ENCODE results near the gene TCOF1. TPM values are rescaled to one million over a fixed set of nuclear protein-coding genes. Genes with fewer than 3 reads are reported as not detected.

The TCOF1 gene
- total RNA-seq, 1 donor from 2014 or later, result 19.0 TPM

DNA sequence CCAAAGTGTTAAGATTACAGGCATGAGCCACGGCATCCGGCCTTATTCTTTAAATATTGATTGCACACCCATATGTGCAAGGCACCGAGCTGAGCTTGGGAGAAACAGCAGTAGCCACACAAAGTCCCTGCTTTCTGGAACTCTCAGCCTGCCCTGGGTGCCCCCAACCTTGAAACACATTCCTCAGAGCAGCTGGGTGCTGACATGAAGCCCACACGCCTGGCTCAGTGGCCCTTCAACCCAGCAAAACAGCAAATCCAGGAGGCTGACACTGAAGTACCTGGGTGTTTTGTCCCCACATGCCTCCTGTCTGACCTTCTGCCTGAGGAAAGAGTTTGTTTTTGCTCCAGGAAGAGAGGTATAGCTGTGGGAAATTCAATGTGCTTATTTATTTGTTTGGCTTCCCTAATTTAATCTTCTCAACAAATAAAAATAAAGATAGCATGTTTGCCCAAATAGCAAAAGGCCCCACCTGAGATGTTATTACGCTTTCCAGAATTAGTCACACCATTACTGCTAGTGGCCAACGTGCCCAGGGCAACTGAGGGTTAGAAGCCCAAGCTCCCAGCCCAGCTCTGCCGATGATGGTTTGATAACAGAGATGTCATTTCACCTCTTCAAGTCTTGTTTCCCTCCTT lies 13.4 kb upstream of the TCOF1 start:
- Mint-ChIP-seq H3K36me3 (ENCODE audit: low read depth) (no peaks in the 10 kb centered on the region), H3K27me3 (ENCODE audit: low read depth) (no peaks in the 10 kb centered on the region), H3K27ac (ENCODE audit: unreplicated experiment) (no peak overlapping the region), H3K9me3 (ENCODE audit: low read depth) (no peaks in the 10 kb centered on the region), H3K4me3 (ENCODE audit: unreplicated experiment) (no peak overlapping the region), H3K4me1 (ENCODE audit: low read depth) (no peaks in the 10 kb centered on the region)
- TF ChIP-seq, protein P1, sequence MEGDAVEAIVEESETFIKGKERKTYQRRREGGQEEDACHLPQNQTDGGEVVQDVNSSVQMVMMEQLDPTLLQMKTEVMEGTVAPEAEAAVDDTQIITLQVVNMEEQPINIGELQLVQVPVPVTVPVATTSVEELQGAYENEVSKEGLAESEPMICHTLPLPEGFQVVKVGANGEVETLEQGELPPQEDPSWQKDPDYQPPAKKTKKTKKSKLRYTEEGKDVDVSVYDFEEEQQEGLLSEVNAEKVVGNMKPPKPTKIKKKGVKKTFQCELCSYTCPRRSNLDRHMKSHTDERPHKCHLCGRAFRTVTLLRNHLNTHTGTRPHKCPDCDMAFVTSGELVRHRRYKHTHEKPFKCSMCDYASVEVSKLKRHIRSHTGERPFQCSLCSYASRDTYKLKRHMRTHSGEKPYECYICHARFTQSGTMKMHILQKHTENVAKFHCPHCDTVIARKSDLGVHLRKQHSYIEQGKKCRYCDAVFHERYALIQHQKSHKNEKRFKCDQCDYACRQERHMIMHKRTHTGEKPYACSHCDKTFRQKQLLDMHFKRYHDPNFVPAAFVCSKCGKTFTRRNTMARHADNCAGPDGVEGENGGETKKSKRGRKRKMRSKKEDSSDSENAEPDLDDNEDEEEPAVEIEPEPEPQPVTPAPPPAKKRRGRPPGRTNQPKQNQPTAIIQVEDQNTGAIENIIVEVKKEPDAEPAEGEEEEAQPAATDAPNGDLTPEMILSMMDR (IDR thresholded peaks at IDR 0.05), result no peak
- no peak for DNase-seq (ENCODE audit: low spot score)

DNA sequence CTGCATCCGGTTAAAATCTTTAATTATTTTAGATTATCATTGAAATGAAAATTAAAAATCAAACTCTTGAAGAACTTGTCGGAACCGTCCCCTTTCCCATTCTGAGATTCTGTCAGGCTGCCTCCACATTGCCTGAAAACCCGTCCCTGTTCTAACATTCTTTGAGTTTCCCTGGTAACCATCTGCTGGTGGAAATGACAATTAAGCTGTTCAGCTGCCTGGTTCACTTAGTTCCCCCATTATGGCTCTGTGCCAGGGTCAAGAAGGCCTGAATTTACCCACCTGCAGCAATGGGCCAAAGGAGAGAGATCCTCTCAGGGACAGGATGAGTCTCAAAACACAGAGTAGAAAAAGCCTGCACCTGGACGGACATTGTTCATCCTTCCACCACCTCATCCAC lies 11.8 kb upstream of the TCOF1 start:
- H3K36me3 Mint-ChIP-seq (ENCODE audit: low read depth), result no peaks in the 10 kb centered on the region
- DNase-seq (ENCODE audit: low spot score), result no peak
- H3K4me3 Mint-ChIP-seq (ENCODE audit: unreplicated experiment), result no peak overlapping the region
- TF ChIP-seq, protein P1 (IDR thresholded peaks at IDR 0.05), result no peak
- peaks cover 2% of the 10 kb centered on the region for H3K4me1 Mint-ChIP-seq (ENCODE audit: low read depth)
- H3K27ac Mint-ChIP-seq (ENCODE audit: unreplicated experiment), result no peak overlapping the region
- H3K27me3 Mint-ChIP-seq (ENCODE audit: low read depth), result no peaks in the 10 kb centered on the region
- H3K9me3 Mint-ChIP-seq (ENCODE audit: low read depth), result no peaks in the 10 kb centered on the region

DNA sequence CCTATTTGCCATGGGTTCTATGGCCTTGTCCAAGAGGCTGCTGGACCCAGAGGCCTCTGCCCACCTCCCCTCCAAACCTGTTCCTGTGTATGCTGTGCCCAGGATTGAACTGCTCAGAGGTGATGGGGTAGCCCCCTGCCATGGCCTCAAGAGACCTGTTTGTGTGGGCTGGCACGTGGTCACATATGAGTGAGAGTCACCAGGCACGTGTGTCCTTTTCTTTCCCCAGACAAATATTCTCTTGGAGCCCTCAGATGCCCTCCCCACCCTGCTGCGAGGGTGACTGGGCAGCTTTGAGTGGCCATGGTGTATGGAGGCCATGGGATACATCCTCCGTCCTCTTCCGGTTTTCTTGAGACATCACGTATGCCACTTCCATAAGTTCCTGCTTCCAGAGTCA lies 10.9 kb upstream of the TCOF1 start:
- H3K27me3 Mint-ChIP-seq (ENCODE audit: low read depth), result no peaks in the 10 kb centered on the region
- no peak overlapping the region for H3K4me3 Mint-ChIP-seq (ENCODE audit: unreplicated experiment)
- TF ChIP-seq, protein P1 (IDR thresholded peaks at IDR 0.05), result no peak
- DNase-seq (ENCODE audit: low spot score), result no peak
- H3K4me1 Mint-ChIP-seq (ENCODE audit: low read depth), result peaks cover 4% of the 10 kb centered on the region
- H3K36me3 Mint-ChIP-seq (ENCODE audit: low read depth), result no peaks in the 10 kb centered on the region
- H3K9me3 Mint-ChIP-seq (ENCODE audit: low read depth), result no peaks in the 10 kb centered on the region
- H3K27ac Mint-ChIP-seq (ENCODE audit: unreplicated experiment), result no peak overlapping the region

DNA sequence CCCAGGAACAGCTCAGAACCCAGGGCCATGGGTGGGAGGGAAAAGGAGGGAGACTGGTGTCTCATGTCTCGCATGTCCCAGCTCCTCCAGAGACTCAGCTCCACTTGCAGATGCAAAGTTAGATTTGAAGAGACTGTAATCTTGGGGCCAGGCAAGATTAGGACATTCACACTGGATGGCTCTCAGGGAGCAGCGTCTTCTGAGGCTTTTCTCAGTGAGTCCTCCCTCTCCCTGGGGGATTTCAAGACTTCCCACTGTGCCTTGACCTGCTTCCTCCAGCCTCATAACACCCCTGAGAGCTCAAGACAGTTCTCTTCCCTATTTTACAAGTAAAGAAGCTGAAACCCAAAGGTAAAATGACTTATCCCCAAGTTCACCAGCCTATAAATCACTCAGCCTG lies 10.5 kb upstream of the TCOF1 start:
- TF ChIP-seq, protein P1 (IDR thresholded peaks at IDR 0.05), result no peak
- Mint-ChIP-seq H3K4me1 (ENCODE audit: low read depth) (peaks cover 4% of the 10 kb centered on the region), H3K4me3 (ENCODE audit: unreplicated experiment) (no peak overlapping the region), H3K9me3 (ENCODE audit: low read depth) (no peaks in the 10 kb centered on the region), H3K27me3 (ENCODE audit: low read depth) (no peaks in the 10 kb centered on the region), H3K36me3 (ENCODE audit: low read depth) (no peaks in the 10 kb centered on the region), H3K27ac (ENCODE audit: unreplicated experiment) (no peak overlapping the region)
- no peak for DNase-seq (ENCODE audit: low spot score)

DNA sequence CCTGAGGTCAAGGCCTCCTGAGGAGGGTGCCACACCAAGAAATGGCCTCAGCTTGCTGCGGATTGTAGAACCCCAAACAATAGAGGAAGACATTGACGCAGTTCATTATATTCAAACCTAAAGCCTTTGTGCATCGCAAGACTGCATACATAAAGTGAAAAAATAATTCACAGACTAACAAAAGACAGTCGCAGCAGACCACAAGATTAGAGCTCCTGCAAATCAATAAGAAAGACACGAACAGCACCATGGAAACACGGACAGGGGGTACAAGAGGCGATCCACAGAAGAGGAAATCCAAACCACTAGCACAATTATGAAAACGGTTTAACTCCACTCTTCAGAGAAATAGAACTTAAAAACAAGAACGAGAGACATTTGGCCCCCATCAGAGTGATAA lies 10.0 kb upstream of the TCOF1 start:
- H3K27me3 Mint-ChIP-seq (ENCODE audit: low read depth), result no peaks in the 10 kb centered on the region
- H3K4me1 Mint-ChIP-seq (ENCODE audit: low read depth), result peaks cover 4% of the 10 kb centered on the region

More for the DNA sequence above, 10.0 kb upstream of the TCOF1 start:
- Mint-ChIP-seq H3K4me3 (ENCODE audit: unreplicated experiment) (no peak overlapping the region), H3K27ac (ENCODE audit: unreplicated experiment) (no peak overlapping the region), H3K36me3 (ENCODE audit: low read depth) (no peaks in the 10 kb centered on the region), H3K9me3 (ENCODE audit: low read depth) (no peaks in the 10 kb centered on the region)
- no peak for DNase-seq (ENCODE audit: low spot score)
- TF ChIP-seq, protein P1 (IDR thresholded peaks at IDR 0.05), result no peak
